Colonic mucosa (tissue), 4 donors: ENCODE measurements around the gene GSTK1. TPM values are rescaled to one million over a fixed set of nuclear protein-coding genes. Genes with fewer than 3 reads are reported as not detected.

ENCODE experiments used
- DNase-seq: peaks from one replicate; pipeline ENCODE4 v3.0.0-alpha.2; 2020
- H3K27ac ChIP-seq: fragments of 200-600 bp; one replicate; pipeline ENCODE4 v1.8.0; 2021
- H3K27me3 ChIP-seq: fragments of 200-600 bp; one replicate; pipeline ENCODE4 v1.8.0; 2021
- H3K36me3 ChIP-seq: fragments of 200-600 bp; one replicate; pipeline ENCODE4 v1.8.0; 2021
- H3K4me1 ChIP-seq: fragments of 200-600 bp; one replicate; pipeline ENCODE4 v1.8.0; 2021; ENCODE audit warnings: mild to moderate bottlenecking
- H3K4me3 ChIP-seq: fragments of 200-600 bp; one replicate; pipeline ENCODE4 v1.8.0; 2021
- H3K9ac ChIP-seq, 2 donors: one replicate each; pipeline ENCODE4 v1.7.0; 2013; ENCODE audit warnings: control low read depth in 2 of 2, low read depth in 2 of 2, low read length in 2 of 2
- H3K9me3 ChIP-seq: fragments of 200-600 bp; one replicate; pipeline ENCODE4 v1.8.0; 2021
- intact Hi-C: fragments of 100-400 bp; cut with DNase I; formaldehyde crosslinking; loops from one replicate; pipeline ENCODE4 v1.14.1; 2022
- total RNA-seq, 2 donors: library from RNA; stranded (reverse); fragmentation: NEBNext Ultra II Directional in 1 of 2; extraction: Animal tissue kit (Norgen Biotek cat#: 25700) in 1 of 2; gene quantifications; one replicate each; pipeline ENCODE4 v1.2.1, GENCODE V29; 2021
- TF ChIP-seq, protein P1 (sequence below): fragments of 200-600 bp; IDR thresholded peaks from one replicate; pipeline ENCODE4 v1.8.0; 2022; ENCODE audit warnings: antibody characterized with exemption, mild to moderate bottlenecking
- donor health status: healthy.
- donor health status: DM: no; HTN: no; CAD: no.
- donor health status: DM: no; HTN: no; CAD: no.

GSTK1 gene
- total RNA-seq, 2 donors from 2014 or later: 210 to 272 TPM

DNA sequence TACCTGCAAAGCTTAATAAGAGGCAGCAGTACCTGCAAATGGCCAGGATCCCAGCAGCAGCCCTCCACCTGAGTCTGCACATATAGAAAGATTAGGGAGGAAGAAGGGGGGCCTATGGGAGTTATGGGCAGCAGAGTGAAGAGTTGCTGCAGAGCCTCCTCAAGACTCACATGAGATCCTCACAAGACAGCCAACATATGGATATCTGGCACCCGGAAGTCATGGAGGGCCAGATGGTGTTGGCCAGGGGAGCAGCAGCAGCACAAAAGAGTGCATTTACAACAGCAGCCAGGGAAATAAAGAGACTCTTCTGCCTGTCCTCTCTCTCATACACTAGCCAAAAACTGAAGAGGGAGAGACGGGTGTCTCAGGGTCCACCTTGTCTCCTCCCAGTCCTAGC is 45.4 kb upstream of the GSTK1 start:
- Histone ChIP-seq H3K36me3 (no peaks in the 10 kb centered on the region), H3K9me3 (no peaks in the 10 kb centered on the region), H3K27ac (no peak overlapping the region), H3K27me3 (no peaks in the 10 kb centered on the region), H3K9ac (no peak overlapping the region), H3K4me3 (no peak overlapping the region), H3K4me1 (no peaks in the 10 kb centered on the region)
- DNase-seq: no peak
- intact Hi-C loops: loop anchor here (10.0 kb wide), 1 partner anchor 363 kb away; the partner anchor contains the start of gene EPHB6
- TF ChIP-seq, protein P1, sequence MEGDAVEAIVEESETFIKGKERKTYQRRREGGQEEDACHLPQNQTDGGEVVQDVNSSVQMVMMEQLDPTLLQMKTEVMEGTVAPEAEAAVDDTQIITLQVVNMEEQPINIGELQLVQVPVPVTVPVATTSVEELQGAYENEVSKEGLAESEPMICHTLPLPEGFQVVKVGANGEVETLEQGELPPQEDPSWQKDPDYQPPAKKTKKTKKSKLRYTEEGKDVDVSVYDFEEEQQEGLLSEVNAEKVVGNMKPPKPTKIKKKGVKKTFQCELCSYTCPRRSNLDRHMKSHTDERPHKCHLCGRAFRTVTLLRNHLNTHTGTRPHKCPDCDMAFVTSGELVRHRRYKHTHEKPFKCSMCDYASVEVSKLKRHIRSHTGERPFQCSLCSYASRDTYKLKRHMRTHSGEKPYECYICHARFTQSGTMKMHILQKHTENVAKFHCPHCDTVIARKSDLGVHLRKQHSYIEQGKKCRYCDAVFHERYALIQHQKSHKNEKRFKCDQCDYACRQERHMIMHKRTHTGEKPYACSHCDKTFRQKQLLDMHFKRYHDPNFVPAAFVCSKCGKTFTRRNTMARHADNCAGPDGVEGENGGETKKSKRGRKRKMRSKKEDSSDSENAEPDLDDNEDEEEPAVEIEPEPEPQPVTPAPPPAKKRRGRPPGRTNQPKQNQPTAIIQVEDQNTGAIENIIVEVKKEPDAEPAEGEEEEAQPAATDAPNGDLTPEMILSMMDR: no peak

DNA sequence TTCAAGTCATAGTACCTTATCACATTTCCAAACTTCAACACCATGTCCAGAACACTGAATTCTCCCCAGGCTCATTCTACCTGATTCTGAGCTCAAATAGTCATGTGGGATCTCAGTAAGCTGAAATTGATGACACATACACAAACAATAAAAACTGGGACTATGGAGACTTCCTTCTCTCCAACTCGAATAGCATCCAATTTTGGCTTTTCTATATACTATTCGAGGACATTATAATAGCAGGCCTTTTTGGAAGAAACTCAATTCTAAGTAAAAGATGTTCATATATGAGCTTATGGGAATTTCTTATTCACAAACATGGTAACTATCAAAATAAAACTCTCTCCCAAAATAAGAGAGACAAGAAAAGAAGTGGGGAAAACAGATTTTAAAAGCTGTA is 42.0 kb upstream of the GSTK1 start:
- intact Hi-C loops: loop anchor here (10.0 kb wide), 1 partner anchor 616 kb away; no protein-coding TSS in a partner anchor
- Histone ChIP-seq H3K4me3 (no peak overlapping the region), H3K4me1 (no peaks in the 10 kb centered on the region), H3K9ac (no peak overlapping the region), H3K27ac (no peak overlapping the region), H3K9me3 (no peaks in the 10 kb centered on the region), H3K27me3 (no peaks in the 10 kb centered on the region), H3K36me3 (no peaks in the 10 kb centered on the region)
- TF ChIP-seq, protein P1: no peak
- no peak for DNase-seq

DNA sequence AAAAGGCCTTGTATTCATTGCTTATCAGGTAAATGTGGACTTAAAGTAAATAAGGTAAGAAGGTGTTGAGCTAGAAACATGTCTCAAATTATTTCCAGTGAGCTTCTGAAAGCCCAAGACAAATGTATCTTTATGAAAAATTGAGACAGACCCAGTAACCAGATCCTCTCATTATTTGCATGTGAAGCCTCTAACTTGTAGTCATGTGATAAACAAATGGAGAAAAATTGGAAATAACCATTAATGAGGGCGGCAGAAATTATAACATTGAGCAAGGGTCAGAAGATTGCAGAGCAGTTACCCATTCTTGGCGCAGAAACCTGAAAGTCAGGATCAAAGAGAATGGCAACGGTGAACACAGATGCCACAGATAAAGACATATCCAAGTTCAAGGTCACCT is 41.5 kb upstream of the GSTK1 start, which contains the start of gene TAS2R40:
Gene TAS2R40, plus strand, starts transcription at position 301 of the 400 bp plus-strand sequence. Its CDS starts 42 bp downstream, at position 343.
- no peak within 1 kb of the TSS for H3K4me3 ChIP-seq

DNA sequence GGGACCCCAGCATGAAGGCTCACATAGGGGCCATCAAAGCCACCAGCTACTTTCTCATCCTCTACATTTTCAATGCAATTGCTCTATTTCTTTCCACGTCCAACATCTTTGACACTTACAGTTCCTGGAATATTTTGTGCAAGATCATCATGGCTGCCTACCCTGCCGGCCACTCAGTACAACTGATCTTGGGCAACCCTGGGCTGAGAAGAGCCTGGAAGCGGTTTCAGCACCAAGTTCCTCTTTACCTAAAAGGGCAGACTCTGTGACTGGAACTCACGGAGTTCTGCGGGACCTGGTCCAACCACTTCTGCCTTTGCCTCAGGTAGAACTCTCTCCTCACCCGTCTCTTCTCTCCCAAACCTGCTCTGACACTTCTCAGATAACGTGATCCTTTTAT is 40.5 kb upstream of the GSTK1 start:
- intact Hi-C loops: loop anchor here (10.0 kb wide), 1 partner anchor 618 kb away; no protein-coding TSS in a partner anchor
- Histone ChIP-seq H3K4me3 (no peak overlapping the region), H3K4me1 (no peaks in the 10 kb centered on the region), H3K27me3 (no peaks in the 10 kb centered on the region), H3K36me3 (no peaks in the 10 kb centered on the region), H3K9ac (no peak overlapping the region), H3K27ac (no peak overlapping the region), H3K9me3 (no peaks in the 10 kb centered on the region)
- TF ChIP-seq, protein P1: no peak
- DNase-seq: no peak

More for the DNA sequence above, 41.5 kb upstream of the GSTK1 start, which contains the start of gene TAS2R40:
- Histone ChIP-seq H3K27ac (no peak within 1 kb of the TSS), H3K27me3 (no peaks in the 10 kb centered on the region), H3K4me1 (no peaks in the 10 kb centered on the region), H3K9me3 (no peaks in the 10 kb centered on the region), H3K9ac (no peak within 1 kb of the TSS), H3K36me3 (no peaks in the 10 kb centered on the region)
- TF ChIP-seq, protein P1: no peak
- DNase-seq: no peak
- intact Hi-C loops: loop anchor here (10.0 kb wide), 1 partner anchor 617 kb away; no protein-coding TSS in a partner anchor

DNA sequence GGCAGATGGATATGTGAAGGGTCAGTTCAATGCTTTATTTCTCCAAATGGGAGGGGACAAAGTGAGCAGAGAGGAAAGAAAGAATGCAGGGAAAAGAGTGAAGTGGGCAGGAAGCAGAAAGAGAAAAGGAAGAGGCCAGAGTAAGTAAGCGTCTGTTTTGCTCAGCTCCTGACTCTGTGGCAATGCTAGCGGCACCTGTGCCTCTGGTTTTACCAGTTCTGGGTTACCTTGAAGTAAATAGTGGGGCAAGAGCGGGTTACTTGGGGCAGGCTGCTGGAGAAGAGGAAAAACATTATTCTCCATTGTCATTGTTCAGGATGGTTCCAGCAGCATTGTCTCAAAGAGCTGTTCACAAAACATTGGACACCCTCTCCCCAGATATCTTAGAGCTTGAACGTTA is 39.5 kb upstream of the GSTK1 start:
- no peak overlapping the region for H3K4me3 ChIP-seq
- H3K36me3 ChIP-seq: no peaks in the 10 kb centered on the region
- no peaks in the 10 kb centered on the region for H3K9me3 ChIP-seq
- TF ChIP-seq, protein P1: no peak
- DNase-seq: no peak
- intact Hi-C loops: loop anchor here (10.0 kb wide), 1 partner anchor 619 kb away; no protein-coding TSS in a partner anchor
- H3K27me3 ChIP-seq: no peaks in the 10 kb centered on the region
- H3K9ac ChIP-seq: no peak overlapping the region
- no peak overlapping the region for H3K27ac ChIP-seq
- H3K4me1 ChIP-seq: no peaks in the 10 kb centered on the region
